HepG2 (cell line): ENCODE data around the gene EPHB6. TPM values are rescaled to one million over a fixed set of nuclear protein-coding genes. Genes with fewer than 3 reads are reported as not detected.

ENCODE experiments used
- ATAC-seq: fragments of 200-7000 bp; cut with Tn5 transposase; 3 replicates; pipeline ENCODE4 v1.9.1; 2020; ENCODE audit warnings: mild to moderate bottlenecking, moderate library complexity
- BruUV-seq: library from RNA; stranded (reverse); fragments of 400-500 nt; replicated peaks from 2 replicates; lab custom pipeline; 2021; lab: Mats Ljungman, UMichigan
- CTCF ChIA-PET: fragments of 300-600 bp; formaldehyde crosslinking; extraction: SDS; loops from one replicate; lab custom pipeline; 2021; ENCODE audit warnings: low total read pairs, inconsistent platforms, low intra/inter-chr PET ratio; lab: Yijun Ruan, JAX
- POLR2A ChIA-PET: fragments of 350-600 bp; sonication (Branson Sonifier 250); formaldehyde crosslinking; loops from one replicate; lab custom pipeline; 2020; ENCODE audit warnings: antibody characterized with exemption, inconsistent platforms; lab: Yijun Ruan, JAX
- DNase-seq: peaks from one replicate; pipeline ENCODE4 v3.0.0-alpha.2; 2015; ENCODE audit warnings: low spot score
- FAIRE-seq: peaks from 3 replicates; lab custom pipeline; 2011; peaks lifted over from hg19 to GRCh38; lab: Jason Lieb, UNC
- H2AFZ ChIP-seq: one replicate; pipeline ENCODE4 v1.6.1; 2011; ENCODE audit warnings: low read length, inconsistent platforms
- H3K27ac ChIP-seq: fragments of 300-600 bp; 3 replicates; pipeline ENCODE4 v1.8.0; 2011; ENCODE audit warnings: mixed run types, mild to moderate bottlenecking, mixed read lengths, low read length, inconsistent platforms; ENCODE audit not compliant: insufficient read depth; ENCODE audit errors: extremely low read length
- H3K27me3 ChIP-seq, 2 experiments: fragments of 200-600 bp in 1 of 2; 2 replicates in 1 of 2; 3 replicates in 1 of 2; pipeline versions ENCODE4 v1.6.0 to v1.8.0; 2011; ENCODE audit warnings: low read length in 2 of 2, mild to moderate bottlenecking in 2 of 2, moderate library complexity in 2 of 2, inconsistent platforms in 1 of 2; ENCODE audit not compliant: insufficient read depth in 2 of 2, control insufficient read depth in 1 of 2
- H3K36me3 ChIP-seq, 2 experiments: fragments of 200-600 bp in 1 of 2; replicated peaks in 1 of 2; 2 replicates in 1 of 2; 3 replicates in 1 of 2; pipeline versions ENCODE4 v1.5.1 to v1.8.0; 2011; ENCODE audit warnings: low read length in 2 of 2, inconsistent platforms in 1 of 2; ENCODE audit not compliant: insufficient read depth in 2 of 2, control insufficient read depth in 1 of 2
- H3K4me1 ChIP-seq: 2 replicates; pipeline ENCODE4 v1.5.1; 2012; ENCODE audit warnings: low read length, inconsistent platforms; ENCODE audit not compliant: insufficient read depth
- H3K4me2 ChIP-seq: 2 replicates; pipeline ENCODE4 v1.6.0; 2011; ENCODE audit warnings: low read depth, low read length, inconsistent platforms
- H3K4me3 ChIP-seq, 3 experiments: fragments of 200-600 bp in 1 of 3; sonication (generic), shearing (Covaris generic) in 1 of 3; replicated peaks in 1 of 3; 2 replicates each; pipeline ENCODE4 v1.5.1; 2011 to 2016; ENCODE audit warnings: low read length in 3 of 3, inconsistent platforms in 2 of 3, low read depth in 2 of 3, mild to moderate bottlenecking in 2 of 3, control low read depth in 1 of 3, mixed read lengths in 1 of 3; ENCODE audit not compliant: insufficient read depth in 1 of 3
- H3K79me2 ChIP-seq: one replicate; pipeline ENCODE4 v1.6.1; 2011; ENCODE audit warnings: low read length, inconsistent platforms; ENCODE audit not compliant: insufficient read depth
- H3K9ac ChIP-seq: 2 replicates; pipeline ENCODE4 v1.6.0; 2011; ENCODE audit warnings: mild to moderate bottlenecking, low read depth, low read length, inconsistent platforms; ENCODE audit not compliant: insufficient read depth
- H3K9me3 ChIP-seq: 2 replicates; pipeline ENCODE4 v1.5.1; 2012; ENCODE audit warnings: mild to moderate bottlenecking, low read length
- H4K20me1 ChIP-seq: 2 replicates; pipeline ENCODE4 v1.6.0; 2011; ENCODE audit warnings: inconsistent platforms, mild to moderate bottlenecking, low read length, moderate library complexity; ENCODE audit not compliant: insufficient read depth
- AGO2 ChIP-seq: fragments of 200-400 bp; formaldehyde crosslinking; optimal IDR thresholded peaks from 2 replicates; pipeline ENCODE3; 2017; ENCODE audit warnings: mild to moderate bottlenecking, low read depth, low read length, moderate library complexity
- CTCF ChIP-seq: sonication (generic); formaldehyde crosslinking; IDR thresholded peaks from 2 replicates; pipeline ENCODE4 v1.5.0; 2020; ENCODE audit warnings: mild to moderate bottlenecking, missing genetic modification reagents, moderate library complexity
- GABPA ChIP-seq, 2 experiments: IDR thresholded peaks; 2 replicates each; pipeline ENCODE4 v1.6.1; 2011 to 2016; ENCODE audit warnings: low read depth in 2 of 2, low read length in 1 of 2, missing biosample characterization in 1 of 2, missing genetic modification characterization in 1 of 2
- NFE2L1 ChIP-seq: sonication (generic); formaldehyde crosslinking; IDR thresholded peaks from 2 replicates; pipeline ENCODE4 v1.4.0; 2020; ENCODE audit warnings: missing genetic modification reagents, mild to moderate bottlenecking, borderline replicate concordance
- PHF8 ChIP-seq: sonication (generic); formaldehyde crosslinking; IDR thresholded peaks from 2 replicates; pipeline ENCODE4 v1.5.0; 2020; ENCODE audit warnings: missing genetic modification reagents
- PRDM10 ChIP-seq: sonication (generic); formaldehyde crosslinking; IDR thresholded peaks from 2 replicates; pipeline ENCODE4 v1.4.0; 2020; ENCODE audit warnings: low read depth, missing genetic modification reagents
- SMC3 ChIP-seq: IDR thresholded peaks from 2 replicates; pipeline ENCODE4 v1.6.1; 2011; ENCODE audit warnings: low read length, improper control_type of control experiment
- STAG1 ChIP-seq: sonication (generic); formaldehyde crosslinking; IDR thresholded peaks from 2 replicates; pipeline ENCODE4 v1.4.0; 2020; ENCODE audit warnings: missing genetic modification reagents
- ZNF660 ChIP-seq: sonication (generic); formaldehyde crosslinking; IDR thresholded peaks from 2 replicates; pipeline ENCODE4 v1.5.1; 2020; ENCODE audit warnings: mild to moderate bottlenecking, low read depth, missing genetic modification reagents, borderline replicate concordance
- ZNF746 ChIP-seq: sonication (generic); formaldehyde crosslinking; IDR thresholded peaks from 2 replicates; pipeline ENCODE4 v1.8.0; 2022; ENCODE audit warnings: mild to moderate bottlenecking, missing genetic modification reagents
- ZNF770 ChIP-seq: sonication (generic); formaldehyde crosslinking; IDR thresholded peaks from 2 replicates; pipeline ENCODE4 v1.5.0; 2020; ENCODE audit warnings: mild to moderate bottlenecking, missing genetic modification reagents
- WGBS: methylation state at CpG from one replicate; pipeline ENCODE4 v1.1.6; 2017; ENCODE audit warnings: low lambda C conversion rate; 5-methylcytosine and 5-hydroxymethylcytosine counted together
- in situ Hi-C: cut with HindIII; loops from 2 replicates; pipeline ENCODE4 v1.10.0; 2017; ENCODE audit warnings: low pct_unique_long_range_greater_than_20kb; ENCODE audit not compliant: extremely low pct_ligation_motif_present
- intact Hi-C: fragments of 100-400 bp; cut with micrococcal nuclease; formaldehyde crosslinking; loops from one replicate; pipeline ENCODE4 v1.10.0; 2022; ENCODE audit not compliant: unreplicated experiment
- polyA plus RNA-seq, 8 experiments: library from polyadenylated mRNA; depleted of rRNA in 3 of 8; stranded (reverse) in 7 of 8; unstranded in 1 of 8; fragments of >200 nt; fragmentation: Illumina TruSeq in 4 of 8; extraction: Trizol in 4 of 8; gene quantifications; 2 replicates each; pipeline versions ENCODE4 v1.2.1 to v1.2.3, GENCODE V29; 2011 to 2016; ENCODE audit warnings: low read depth in 4 of 8, missing spikeins in 1 of 8, mixed read lengths in 1 of 8; ENCODE audit not compliant: insufficient read depth in 1 of 8
- total RNA-seq, 5 experiments: library from RNA; depleted of rRNA; stranded (reverse); fragments of >200 nt; fragmentation: Illumina TruSeq; extraction: Trizol; gene quantifications; 2 replicates each; pipeline ENCODE4 v1.2.3, GENCODE V29; 2016; ENCODE audit warnings: low read depth in 1 of 5

Gene EPHB6
- total and polyA plus RNA-seq, 2 of the 13 experiments (the other 11 are each of a cell fraction or from before 2014, with no cell fraction given): not detected

- H3K27me3 ChIP-seq: no peaks in the 10 kb centered on the region
- no peak overlapping the region for H3K9ac ChIP-seq
- H3K4me1 ChIP-seq: no peaks in the 10 kb centered on the region
- ChIA-PET CTCF (interaction anchor here (1.6 kb wide), 1 partner anchor 208 kb away, joined by 4 read pairs; no protein-coding TSS in a partner anchor), POLR2A (no interaction called here)
- ATAC-seq (peak; percentile 62), FAIRE-seq (no peak), DNase-seq (peak; percentile 28)
- in situ Hi-C loops: no loop called here
- H3K36me3 ChIP-seq: no peaks in the 10 kb centered on the region
- intact Hi-C loops: loop anchor here (1.0 to 5.0 kb wide), 2 partner anchors 179 to 1389 kb away; no protein-coding TSS in a partner anchor
- H3K79me2 ChIP-seq: no peaks in the 10 kb centered on the region
- no peak overlapping the region for H3K27ac ChIP-seq
- H3K4me3 ChIP-seq: no peak overlapping the region
- no peak overlapping the region for H2AFZ ChIP-seq
- 10% methylated on average over 6 of the region's 6 CpGs for WGBS
- H3K9me3 ChIP-seq: no peaks in the 10 kb centered on the region
- no peaks in the 10 kb centered on the region for H4K20me1 ChIP-seq
- no peak overlapping the region for H3K4me2 ChIP-seq
- BruUV-seq: no TSS peak
- TF ChIP-seq AGO2 (no peak), STAG1 (CRISPR knock-in tag) (peak; percentile 30), PHF8 (CRISPR knock-in tag) (no peak), ZNF660 (CRISPR knock-in tag) (no peak), GABPA (IDR thresholded peaks at IDR 0.05; ENCODE audit: low read depth, low read length) (no peak), GABPA (CRISPR knock-in tag; IDR thresholded peaks at IDR 0.05; ENCODE audit: low read depth) (no peak), PRDM10 (CRISPR knock-in tag) (no peak), ZNF770 (CRISPR knock-in tag) (no peak), CTCF (CRISPR knock-in tag) (peak; percentile 49; the same call in 1 of the 2 replicates), NFE2L1 (no peak), ZNF746 (CRISPR knock-in tag) (no peak), SMC3 (peak; percentile 6; the same call in 1 of the 2 replicates)
Measured at GRCh38 chr7:142811154-142811737, 43.6 kb upstream of the EPHB6 start.
